Endodermal cell (in vitro differentiated cells): ENCODE data around the gene EHD4. TPM values are rescaled to one million over a fixed set of nuclear protein-coding genes. Genes with fewer than 3 reads are reported as not detected.
A peak's percentile ranks its signal among the peaks of the same experiment; 100 is the strongest.

ENCODE experiments used
- DNase-seq: peaks from one replicate; pipeline ENCODE4 v3.0.0-alpha.2; 2017
- H3K27ac ChIP-seq: 2 replicates; pipeline ENCODE4 v1.5.1; 2013; ENCODE audit warnings: mild to moderate bottlenecking, low read depth, low read length, moderate library complexity
- H3K27me3 ChIP-seq: 2 replicates; pipeline ENCODE4 v1.6.1; 2013; ENCODE audit warnings: mild to moderate bottlenecking, low read length, moderate library complexity; ENCODE audit not compliant: insufficient read depth, control insufficient read depth, poor library complexity, severe bottlenecking
- H3K36me3 ChIP-seq: 2 replicates; pipeline ENCODE4 v1.7.0; 2013; ENCODE audit warnings: mild to moderate bottlenecking, low read length, moderate library complexity; ENCODE audit not compliant: control insufficient read depth, insufficient read depth
- H3K4me1 ChIP-seq: one replicate; pipeline ENCODE4 v1.7.0; 2013; ENCODE audit warnings: low read length; ENCODE audit not compliant: control insufficient read depth, insufficient read depth
- H3K4me3 ChIP-seq: 2 replicates; pipeline ENCODE4 v1.5.1; 2013; ENCODE audit warnings: mild to moderate bottlenecking, low read length, moderate library complexity
- H3K9ac ChIP-seq: 2 replicates; pipeline ENCODE4 v1.6.1; 2013; ENCODE audit warnings: mild to moderate bottlenecking, low read length, moderate library complexity; ENCODE audit not compliant: poor library complexity, severe bottlenecking; ENCODE audit errors: extremely low read depth
- H3K9me3 ChIP-seq: 2 replicates; pipeline ENCODE4 v1.6.1; 2013; ENCODE audit warnings: mild to moderate bottlenecking, low read length, moderate library complexity; ENCODE audit not compliant: control insufficient read depth
- H3K27ac Mint-ChIP-seq: 2 replicates; pipeline ENCODE4 v1.8.0; 2020; ENCODE audit warnings: mixed read lengths
- H3K27me3 Mint-ChIP-seq: 2 replicates; pipeline ENCODE4 v1.8.0; 2021; ENCODE audit warnings: mild to moderate bottlenecking, mixed read lengths; ENCODE audit not compliant: insufficient read depth
- H3K36me3 Mint-ChIP-seq: 2 replicates; pipeline ENCODE4 v1.8.0; 2020; ENCODE audit warnings: low read depth, mixed read lengths
- H3K4me1 Mint-ChIP-seq: 2 replicates; pipeline ENCODE4 v1.8.0; 2020; ENCODE audit warnings: mixed read lengths
- H3K4me3 Mint-ChIP-seq: 2 replicates; pipeline ENCODE4 v1.8.0; 2020; ENCODE audit warnings: mild to moderate bottlenecking, moderate library complexity, mixed read lengths
- H3K9me3 Mint-ChIP-seq: 2 replicates; pipeline ENCODE4 v1.8.0; 2020; ENCODE audit warnings: mild to moderate bottlenecking, mixed read lengths
- CTCF ChIP-seq: fragments of 200-600 bp; sonication (generic); conservative IDR thresholded peaks from 2 replicates; pipeline ENCODE4 v1.5.0; 2021; ENCODE audit warnings: antibody characterized with exemption, mild to moderate bottlenecking
- WGBS, 2 experiments: methylation state at CpG; one replicate each; pipeline versions ENCODE4 v1.1.5 to v1.1.7; 2013; ENCODE audit warnings: missing lambda C conversion rate in 2 of 2, mixed read lengths in 1 of 2; ENCODE audit not compliant: insufficient coverage in 1 of 2, insufficient read length in 1 of 2; 5-methylcytosine and 5-hydroxymethylcytosine counted together
- total RNA-seq, 2 donors: library from RNA; stranded (reverse); fragmentation: NEBNext Ultra II Directional in 1 of 2; extraction: Animal tissue kit (Norgen Biotek cat#: 25700) in 1 of 2; gene quantifications; 2 replicates in 1 of 2; 3 replicates in 1 of 2; pipeline ENCODE4 v1.2.1, GENCODE V29; 2021

EHD4 gene
- total RNA-seq, 2 donors from 2014 or later: 16.9 to 17.3 TPM

GRCh38 chr15:41949401-41950126 lies 22.8 kb downstream of the EHD4 start:
- H3K9me3 Mint-ChIP-seq: no peaks in the 10 kb centered on the region
- TF ChIP-seq CTCF: no peak

GRCh38 chr15:41948490-41948889 lies 23.9 kb downstream of the EHD4 start:
- Histone ChIP-seq H3K4me1 (peaks cover 7% of the 10 kb centered on the region), H3K27ac (no peak overlapping the region), H3K9me3 (no peaks in the 10 kb centered on the region), H3K27me3 (no peaks in the 10 kb centered on the region), H3K9ac (no peak overlapping the region), H3K36me3 (peaks cover 25% of the 10 kb centered on the region), H3K4me3 (no peak overlapping the region)
- no peaks in the 10 kb centered on the region for H3K27me3 Mint-ChIP-seq
- peaks cover 7% of the 10 kb centered on the region for H3K4me1 Mint-ChIP-seq
- DNase-seq: peak; percentile 6
- peaks cover 15% of the 10 kb centered on the region for H3K36me3 Mint-ChIP-seq
- 88 to 96% methylated on average over 1 to 3 of the region's 3 CpGs for WGBS, 2 experiments
- no peak for TF ChIP-seq CTCF
- H3K4me3 Mint-ChIP-seq: no peak overlapping the region
- H3K9me3 Mint-ChIP-seq: no peaks in the 10 kb centered on the region
- H3K27ac Mint-ChIP-seq: no peak overlapping the region

More at GRCh38 chr15:41949401-41950126, 22.8 kb downstream of the EHD4 start:
- Histone ChIP-seq H3K27ac (peak overlapping the region; percentile 15), H3K4me1 (peaks cover 7% of the 10 kb centered on the region), H3K4me3 (no peak overlapping the region), H3K9me3 (no peaks in the 10 kb centered on the region), H3K36me3 (peaks cover 28% of the 10 kb centered on the region), H3K9ac (no peak overlapping the region), H3K27me3 (no peaks in the 10 kb centered on the region)
- peaks cover 7% of the 10 kb centered on the region for H3K4me1 Mint-ChIP-seq
- H3K27me3 Mint-ChIP-seq: no peaks in the 10 kb centered on the region
- peak; percentile 77 for DNase-seq
- H3K27ac Mint-ChIP-seq: peak overlapping the region; percentile 81
- H3K36me3 Mint-ChIP-seq: peaks cover 17% of the 10 kb centered on the region
- H3K4me3 Mint-ChIP-seq: no peak overlapping the region
- whole genome bisulfite sequencing, 2 experiments: 78 to 82% methylated on average over 4 to 5 of the region's 5 CpGs

- H3K4me1 ChIP-seq: peaks cover 7% of the 10 kb centered on the region
- Mint-ChIP-seq H3K9me3 (no peaks in the 10 kb centered on the region), H3K27ac (peak overlapping the region; percentile 18), H3K4me1 (peaks cover 7% of the 10 kb centered on the region), H3K27me3 (no peaks in the 10 kb centered on the region), H3K4me3 (no peak overlapping the region), H3K36me3 (peaks cover 4% of the 10 kb centered on the region)
- no peaks in the 10 kb centered on the region for H3K9me3 ChIP-seq
- H3K9ac ChIP-seq: no peak overlapping the region
- no peaks in the 10 kb centered on the region for H3K27me3 ChIP-seq
- no peak overlapping the region for H3K4me3 ChIP-seq
- WGBS, 2 experiments: 89% methylated on average over 2 of the region's 2 CpGs; no CpG with 5 or more reads in 1 of the 2 experiments
- no peak for TF ChIP-seq CTCF
- no peak overlapping the region for H3K27ac ChIP-seq
- H3K36me3 ChIP-seq: peaks cover 17% of the 10 kb centered on the region
- DNase-seq: peak; percentile 30
Observed at GRCh38 chr15:41946970-41947369, 25.4 kb downstream of the EHD4 start.
